Chondrocyte (in vitro differentiated cells): ENCODE results near the gene LAPTM5. TPM values are rescaled to one million over a fixed set of nuclear protein-coding genes. Genes with fewer than 3 reads are reported as not detected.

ENCODE experiments used
- DNase-seq: peaks from one replicate; pipeline ENCODE4 v3.0.0; 2021; ENCODE audit warnings: mixed read lengths, low spot score
- H3K27ac Mint-ChIP-seq: one replicate; pipeline ENCODE4 v1.8.0; 2021; ENCODE audit warnings: mild to moderate bottlenecking, moderate library complexity, mixed read lengths; ENCODE audit not compliant: unreplicated experiment
- H3K27me3 Mint-ChIP-seq: 2 replicates; pipeline ENCODE4 v1.8.0; 2021; ENCODE audit warnings: low read depth, mixed read lengths
- H3K36me3 Mint-ChIP-seq: 2 replicates; pipeline ENCODE4 v1.8.0; 2021; ENCODE audit warnings: low read depth, mixed read lengths
- H3K4me1 Mint-ChIP-seq: 2 replicates; pipeline ENCODE4 v1.8.0; 2021; ENCODE audit warnings: low read depth, mild to moderate bottlenecking, mixed read lengths
- H3K4me3 Mint-ChIP-seq: one replicate; pipeline ENCODE4 v1.8.0; 2021; ENCODE audit warnings: mild to moderate bottlenecking, moderate library complexity, mixed read lengths; ENCODE audit not compliant: unreplicated experiment
- H3K9me3 Mint-ChIP-seq: 2 replicates; pipeline ENCODE4 v1.8.0; 2021; ENCODE audit warnings: low read depth, mixed read lengths
- CTCF ChIP-seq: fragments of 200-600 bp; sonication (generic); IDR thresholded peaks from 2 replicates; pipeline ENCODE4 v1.5.0; 2021; ENCODE audit warnings: antibody characterized with exemption, mild to moderate bottlenecking, moderate library complexity
- total RNA-seq: library from RNA; stranded (reverse); gene quantifications from 3 replicates; pipeline ENCODE4 v1.2.1, GENCODE V29; 2021

The LAPTM5 gene
- total RNA-seq, 1 donor from 2014 or later = not detected

GRCh38 chr1:30786264-30786991 is 28.9 kb upstream of the LAPTM5 start:
- no peak for DNase-seq
- no peak for TF ChIP-seq CTCF
- Mint-ChIP-seq H3K9me3 (no peaks in the 10 kb centered on the region), H3K36me3 (no peaks in the 10 kb centered on the region), H3K4me1 (peaks cover 14% of the 10 kb centered on the region), H3K27ac (no peak overlapping the region), H3K27me3 (peaks cover 25% of the 10 kb centered on the region), H3K4me3 (no peak overlapping the region)

- no peak overlapping the region for H3K27ac Mint-ChIP-seq
- no peaks in the 10 kb centered on the region for H3K9me3 Mint-ChIP-seq
- no peaks in the 10 kb centered on the region for H3K36me3 Mint-ChIP-seq
- H3K4me1 Mint-ChIP-seq = peaks cover 14% of the 10 kb centered on the region
- DNase-seq = no peak
- H3K4me3 Mint-ChIP-seq = no peak overlapping the region
- peaks cover 20% of the 10 kb centered on the region for H3K27me3 Mint-ChIP-seq
- TF ChIP-seq CTCF = no peak
These were observed 28.1 kb upstream of the LAPTM5 start for GRCh38 chr1:30785714-30786113.

GRCh38 chr1:30785181-30785580 is 27.6 kb upstream of the LAPTM5 start:
- no peak for TF ChIP-seq CTCF
- Mint-ChIP-seq H3K36me3 (no peaks in the 10 kb centered on the region), H3K4me1 (peaks cover 14% of the 10 kb centered on the region), H3K27me3 (peaks cover 20% of the 10 kb centered on the region), H3K27ac (no peak overlapping the region), H3K9me3 (no peaks in the 10 kb centered on the region), H3K4me3 (no peak overlapping the region)
- no peak for DNase-seq

- no peaks in the 10 kb centered on the region for H3K36me3 Mint-ChIP-seq
- DNase-seq = no peak
- no peaks in the 10 kb centered on the region for H3K9me3 Mint-ChIP-seq
- TF ChIP-seq CTCF = no peak
- H3K27ac Mint-ChIP-seq = no peak overlapping the region
- H3K4me1 Mint-ChIP-seq = peaks cover 11% of the 10 kb centered on the region
- peaks cover 13% of the 10 kb centered on the region for H3K27me3 Mint-ChIP-seq
- no peak overlapping the region for H3K4me3 Mint-ChIP-seq
These were observed 25.8 kb upstream of the LAPTM5 start for GRCh38 chr1:30783256-30783915.

GRCh38 chr1:30782361-30783255 is 25.0 kb upstream of the LAPTM5 start:
- TF ChIP-seq CTCF = peak; percentile 76
- Mint-ChIP-seq H3K4me1 (peaks cover 7% of the 10 kb centered on the region), H3K4me3 (no peak overlapping the region), H3K9me3 (no peaks in the 10 kb centered on the region), H3K36me3 (no peaks in the 10 kb centered on the region), H3K27me3 (peaks cover 5% of the 10 kb centered on the region), H3K27ac (no peak overlapping the region)
- DNase-seq = no peak
